ENCODE measurements around the gene YES1.
"Not testable (repeated sequence)": the region's sequence is repeated elsewhere in the genome, so short reads cannot be mapped to it uniquely, and the experiment has no call there.

The YES1 gene

DNA sequence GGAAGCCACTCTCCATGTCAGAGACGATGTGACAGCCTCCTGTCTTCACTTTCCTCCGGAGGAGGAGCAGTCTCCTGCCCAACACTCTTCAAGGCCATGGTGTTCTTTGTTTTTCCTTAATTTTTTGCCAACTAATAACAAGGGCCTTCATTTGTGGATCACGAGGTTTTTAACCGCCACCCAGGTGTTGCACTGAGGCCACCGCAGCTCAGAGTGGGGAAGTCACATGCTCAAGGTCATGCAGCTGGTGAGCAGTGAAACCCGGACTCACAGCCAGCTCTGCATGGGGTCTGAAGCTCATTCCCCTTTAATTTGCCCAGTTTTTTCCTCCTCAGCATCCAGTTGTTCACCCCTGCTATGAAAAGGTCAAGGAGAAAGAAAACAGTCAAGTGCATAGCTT lies 119.2 kb downstream of the YES1 start:
- DNase-seq (ENCODE audit: low read depth, low spot score): no peak
- TF ChIP-seq, protein P1, sequence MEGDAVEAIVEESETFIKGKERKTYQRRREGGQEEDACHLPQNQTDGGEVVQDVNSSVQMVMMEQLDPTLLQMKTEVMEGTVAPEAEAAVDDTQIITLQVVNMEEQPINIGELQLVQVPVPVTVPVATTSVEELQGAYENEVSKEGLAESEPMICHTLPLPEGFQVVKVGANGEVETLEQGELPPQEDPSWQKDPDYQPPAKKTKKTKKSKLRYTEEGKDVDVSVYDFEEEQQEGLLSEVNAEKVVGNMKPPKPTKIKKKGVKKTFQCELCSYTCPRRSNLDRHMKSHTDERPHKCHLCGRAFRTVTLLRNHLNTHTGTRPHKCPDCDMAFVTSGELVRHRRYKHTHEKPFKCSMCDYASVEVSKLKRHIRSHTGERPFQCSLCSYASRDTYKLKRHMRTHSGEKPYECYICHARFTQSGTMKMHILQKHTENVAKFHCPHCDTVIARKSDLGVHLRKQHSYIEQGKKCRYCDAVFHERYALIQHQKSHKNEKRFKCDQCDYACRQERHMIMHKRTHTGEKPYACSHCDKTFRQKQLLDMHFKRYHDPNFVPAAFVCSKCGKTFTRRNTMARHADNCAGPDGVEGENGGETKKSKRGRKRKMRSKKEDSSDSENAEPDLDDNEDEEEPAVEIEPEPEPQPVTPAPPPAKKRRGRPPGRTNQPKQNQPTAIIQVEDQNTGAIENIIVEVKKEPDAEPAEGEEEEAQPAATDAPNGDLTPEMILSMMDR (IDR thresholded peaks at IDR 0.05; ENCODE audit: low read depth, low read length): no peak
- no peak overlapping the region for H3K4me3 ChIP-seq (ENCODE audit: low read depth, low read length)
- in situ Hi-C loops (cut with HindIII; ENCODE audit: low sequenced_read_pairs): no loop called here

DNA sequence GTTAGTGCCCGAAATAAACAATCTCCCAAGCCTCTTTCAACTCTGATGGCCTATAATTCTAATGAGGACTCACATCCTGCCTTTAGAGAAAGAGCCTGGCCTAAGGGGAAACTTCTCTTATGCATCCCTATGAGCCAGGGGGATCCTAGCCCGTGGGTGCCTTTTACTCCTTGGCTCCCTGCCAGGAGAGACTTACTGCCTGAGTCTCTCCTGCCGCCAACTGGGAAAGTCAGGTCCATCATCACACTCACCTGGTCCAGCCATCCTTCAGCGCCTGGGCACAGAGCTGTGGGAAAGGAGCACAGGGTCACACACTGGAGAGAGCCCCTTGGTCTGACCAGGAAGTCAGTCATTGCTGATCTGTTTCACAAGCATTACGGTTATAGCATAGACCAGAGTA lies 123.7 kb downstream of the YES1 start:
- H3K4me3 ChIP-seq (ENCODE audit: low read depth, low read length): no peak overlapping the region
- in situ Hi-C loops (cut with HindIII; ENCODE audit: low sequenced_read_pairs): no loop called here
- DNase-seq (ENCODE audit: low read depth, low spot score): no peak
- TF ChIP-seq, protein P1 (IDR thresholded peaks at IDR 0.05; ENCODE audit: low read depth, low read length): no peak

DNA sequence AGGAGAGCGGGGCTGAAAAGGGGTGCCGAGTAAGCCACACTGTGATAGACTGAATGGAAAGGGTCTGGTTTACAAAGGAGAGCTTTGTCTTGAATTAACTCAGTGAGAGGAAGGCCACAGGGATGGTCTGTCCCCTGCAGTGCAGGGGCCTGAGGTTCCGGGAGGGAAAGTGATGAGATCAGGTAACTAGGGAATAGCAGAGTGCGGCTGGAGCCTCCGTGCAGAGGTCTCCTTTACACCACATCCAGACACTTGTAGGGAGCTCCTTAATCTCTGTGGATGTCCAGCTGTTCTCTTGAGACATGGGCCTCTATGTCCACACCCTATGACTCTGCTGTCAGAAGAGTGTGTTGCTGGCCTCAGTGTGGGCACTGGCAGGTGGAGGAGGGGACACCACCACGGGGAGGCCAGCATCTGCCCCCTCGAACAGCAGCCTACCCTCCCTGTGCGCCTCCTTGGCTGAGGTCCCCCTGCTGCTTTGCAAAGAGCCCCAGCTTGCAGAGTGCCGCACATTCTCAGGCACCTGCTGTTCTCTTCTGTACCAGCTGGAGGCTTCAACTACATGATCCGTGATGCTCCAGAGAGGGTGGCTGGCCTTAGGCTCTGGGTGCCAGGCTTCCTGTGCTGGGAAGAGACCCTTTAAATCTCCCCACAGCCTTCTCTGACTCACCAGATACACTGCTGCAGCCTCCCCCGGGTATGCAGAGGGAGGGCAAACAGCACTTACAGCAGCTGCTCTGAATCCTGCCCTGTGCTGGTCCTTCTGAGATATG lies 125.5 kb downstream of the YES1 start:
- TF ChIP-seq, protein P1 (IDR thresholded peaks at IDR 0.05; ENCODE audit: low read depth, low read length): no peak
- no peak overlapping the region for H3K4me3 ChIP-seq (ENCODE audit: low read depth, low read length)
- in situ Hi-C loops (cut with HindIII; ENCODE audit: low sequenced_read_pairs): no loop called here
- no peak for DNase-seq (ENCODE audit: low read depth, low spot score)

DNA sequence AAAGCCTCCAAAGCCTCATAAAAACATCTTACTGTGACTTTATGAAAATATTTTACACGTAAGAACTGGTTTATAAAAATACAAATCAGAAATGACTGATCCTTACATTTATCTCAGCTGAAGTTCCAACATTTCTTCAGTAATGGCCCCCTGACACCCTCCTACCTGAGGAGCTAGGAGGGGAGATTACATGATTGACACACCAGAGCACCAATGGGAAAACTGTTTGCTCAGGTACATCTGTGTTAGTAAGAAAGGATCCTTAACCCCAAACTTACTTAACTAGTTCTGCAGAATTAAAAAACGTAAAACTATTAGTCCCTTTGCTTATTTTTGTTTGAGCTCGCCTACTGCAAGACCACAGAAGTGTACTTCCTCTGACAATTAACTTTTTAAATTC lies 126.6 kb downstream of the YES1 start:
- no peak for DNase-seq (ENCODE audit: low read depth, low spot score)
- H3K4me3 ChIP-seq (ENCODE audit: low read depth, low read length): no peak overlapping the region
- in situ Hi-C loops (cut with HindIII; ENCODE audit: low sequenced_read_pairs): no loop called here
- TF ChIP-seq, protein P1 (IDR thresholded peaks at IDR 0.05; ENCODE audit: low read depth, low read length): no peak

DNA sequence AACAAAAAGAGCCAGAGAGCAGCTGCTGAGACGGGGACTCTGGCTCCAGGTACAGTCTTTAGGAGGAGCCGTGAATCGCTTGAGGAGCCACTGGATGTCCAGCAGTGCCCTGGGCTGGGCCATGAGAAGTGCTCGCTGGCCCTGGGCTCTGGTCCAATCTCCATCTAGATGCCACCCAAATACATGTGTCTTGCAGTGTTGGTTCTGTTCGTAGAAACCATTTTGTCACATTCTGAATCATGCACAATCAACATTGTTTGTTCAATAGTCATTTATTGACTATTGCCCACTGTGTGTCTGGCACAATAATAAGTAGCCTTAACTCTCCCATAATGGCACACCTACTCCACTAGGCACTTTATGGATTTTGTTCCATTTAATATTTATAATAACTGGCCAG lies 128.5 kb downstream of the YES1 start:
- in situ Hi-C loops (cut with HindIII; ENCODE audit: low sequenced_read_pairs): no loop called here
- DNase-seq (ENCODE audit: low read depth, low spot score): no peak
- TF ChIP-seq, protein P1 (IDR thresholded peaks at IDR 0.05; ENCODE audit: low read depth, low read length): no peak
- no peak overlapping the region for H3K4me3 ChIP-seq (ENCODE audit: low read depth, low read length)

DNA sequence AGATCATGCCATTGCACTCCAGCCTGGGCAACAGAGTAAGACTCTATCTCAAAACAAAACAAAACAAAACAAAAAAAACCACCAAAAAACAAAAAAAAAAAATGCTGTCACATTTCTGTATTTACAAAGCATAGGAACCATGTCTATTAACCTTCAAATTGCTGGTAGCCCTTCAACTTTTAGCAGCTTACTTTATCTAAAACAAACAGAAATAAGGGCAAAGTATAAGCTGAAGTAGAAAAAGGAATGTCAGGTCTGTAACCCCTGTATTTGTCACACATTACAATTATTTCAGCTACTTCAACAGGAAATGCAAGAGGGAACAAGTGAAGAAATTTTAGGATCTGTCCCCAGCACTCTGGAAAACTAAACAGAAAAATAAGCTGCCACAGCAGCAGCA lies 129.2 kb downstream of the YES1 start:
- TF ChIP-seq, protein P1 (IDR thresholded peaks at IDR 0.05; ENCODE audit: low read depth, low read length): no peak
- no peak for DNase-seq (ENCODE audit: low read depth, low spot score)
- in situ Hi-C loops (cut with HindIII; ENCODE audit: low sequenced_read_pairs): no loop called here
- no peak overlapping the region for H3K4me3 ChIP-seq (ENCODE audit: low read depth, low read length)

DNA sequence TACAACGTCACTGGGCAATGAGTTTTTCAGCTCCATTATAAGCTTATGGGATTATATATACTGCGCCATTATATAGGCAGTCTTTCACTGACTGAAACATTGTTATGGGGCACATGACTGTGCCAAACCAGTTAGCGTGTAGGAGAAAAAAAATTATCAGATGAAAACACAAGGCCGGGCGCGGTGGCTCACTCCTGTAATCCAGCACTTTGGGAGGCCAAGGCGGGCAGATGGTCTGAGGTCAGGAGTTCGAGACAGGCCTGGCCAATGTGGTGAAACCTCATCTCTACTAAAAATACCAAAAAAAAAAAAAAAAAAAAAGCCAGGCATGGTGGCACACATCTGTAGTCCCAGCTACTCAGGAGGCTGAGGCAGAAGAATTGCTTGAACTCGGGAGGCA lies 129.6 kb downstream of the YES1 start:
- in situ Hi-C loops (cut with HindIII; ENCODE audit: low sequenced_read_pairs); H3K4me3 ChIP-seq (ENCODE audit: low read depth, low read length); DNase-seq (ENCODE audit: low read depth, low spot score): not testable (repeated sequence)

All from astrocyte of the spinal cord (primary cell).